Measurements from ENCODE around the gene FAM124B.

FAM124B gene, protein sequence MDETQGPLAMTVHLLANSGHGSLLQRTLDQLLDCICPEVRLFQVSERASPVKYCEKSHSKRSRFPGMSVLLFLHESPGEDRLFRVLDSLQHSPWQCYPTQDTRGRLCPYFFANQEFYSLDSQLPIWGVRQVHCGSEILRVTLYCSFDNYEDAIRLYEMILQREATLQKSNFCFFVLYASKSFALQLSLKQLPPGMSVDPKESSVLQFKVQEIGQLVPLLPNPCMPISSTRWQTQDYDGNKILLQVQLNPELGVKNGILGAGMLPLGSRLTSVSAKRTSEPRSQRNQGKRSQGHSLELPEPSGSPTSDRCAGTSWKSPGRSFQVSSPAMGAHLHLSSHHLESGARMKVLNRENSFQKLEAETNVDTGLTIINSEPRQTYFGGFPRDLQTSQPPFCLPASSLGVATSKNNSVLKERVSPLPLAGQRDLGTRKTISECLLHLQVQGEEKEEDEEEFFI

DNA sequence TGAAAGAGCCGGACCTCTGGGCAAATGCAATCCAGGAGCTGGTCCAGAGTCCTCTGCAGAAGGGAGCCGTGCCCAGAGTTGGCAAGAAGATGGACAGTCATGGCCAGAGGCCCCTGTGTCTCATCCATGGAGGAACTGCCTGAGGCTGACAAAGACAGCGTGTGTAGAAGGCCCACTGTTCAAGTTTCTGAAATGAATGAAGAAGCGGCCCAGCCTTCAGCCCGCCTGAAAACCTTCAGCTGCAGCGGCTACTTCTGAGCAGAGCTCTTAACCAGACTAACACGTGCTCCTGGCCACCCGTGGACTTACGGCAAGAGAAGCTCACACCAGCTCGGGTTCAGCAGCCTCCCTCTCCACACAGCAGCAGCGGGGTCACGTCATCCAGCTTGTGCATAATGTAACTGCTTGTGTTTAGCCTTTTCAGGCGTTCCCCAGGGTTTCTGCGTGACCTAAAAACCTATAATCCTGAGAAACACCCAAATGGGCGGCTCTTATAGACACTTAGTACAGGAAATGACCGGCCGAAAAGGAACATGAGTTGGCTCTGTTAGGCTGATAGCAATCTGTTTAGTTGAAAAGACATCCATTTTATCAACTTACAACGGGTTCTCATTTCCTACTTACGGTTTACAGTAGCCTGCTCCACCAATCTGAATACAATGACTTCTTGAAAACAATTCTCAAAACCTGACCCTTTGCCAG is at the start of gene FAM124B:
Gene FAM124B, minus strand, starts transcription at position 467 of the 702 bp plus-strand sequence. Its CDS starts 339 bp downstream, at position 128.
- H3K4me3 ChIP-seq (ENCODE audit: low read depth, low read length) = no peak within 1 kb of the TSS
- TF ChIP-seq, protein P1, sequence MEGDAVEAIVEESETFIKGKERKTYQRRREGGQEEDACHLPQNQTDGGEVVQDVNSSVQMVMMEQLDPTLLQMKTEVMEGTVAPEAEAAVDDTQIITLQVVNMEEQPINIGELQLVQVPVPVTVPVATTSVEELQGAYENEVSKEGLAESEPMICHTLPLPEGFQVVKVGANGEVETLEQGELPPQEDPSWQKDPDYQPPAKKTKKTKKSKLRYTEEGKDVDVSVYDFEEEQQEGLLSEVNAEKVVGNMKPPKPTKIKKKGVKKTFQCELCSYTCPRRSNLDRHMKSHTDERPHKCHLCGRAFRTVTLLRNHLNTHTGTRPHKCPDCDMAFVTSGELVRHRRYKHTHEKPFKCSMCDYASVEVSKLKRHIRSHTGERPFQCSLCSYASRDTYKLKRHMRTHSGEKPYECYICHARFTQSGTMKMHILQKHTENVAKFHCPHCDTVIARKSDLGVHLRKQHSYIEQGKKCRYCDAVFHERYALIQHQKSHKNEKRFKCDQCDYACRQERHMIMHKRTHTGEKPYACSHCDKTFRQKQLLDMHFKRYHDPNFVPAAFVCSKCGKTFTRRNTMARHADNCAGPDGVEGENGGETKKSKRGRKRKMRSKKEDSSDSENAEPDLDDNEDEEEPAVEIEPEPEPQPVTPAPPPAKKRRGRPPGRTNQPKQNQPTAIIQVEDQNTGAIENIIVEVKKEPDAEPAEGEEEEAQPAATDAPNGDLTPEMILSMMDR (IDR thresholded peaks at IDR 0.05; ENCODE audit: low read depth, low read length) = no peak
- TF ChIP-seq MYC (IDR thresholded peaks at IDR 0.05; ENCODE audit: low read depth, low read length) = no peak
- no peak for TF ChIP-seq POLR2A (IDR thresholded peaks at IDR 0.05; ENCODE audit: extremely low read depth, insufficient read length)
- no peak for TF ChIP-seq MAX (IDR thresholded peaks at IDR 0.05; ENCODE audit: low read depth, low read length)
- peak; percentile 28 for DNase-seq (ENCODE audit: low read depth)

DNA sequence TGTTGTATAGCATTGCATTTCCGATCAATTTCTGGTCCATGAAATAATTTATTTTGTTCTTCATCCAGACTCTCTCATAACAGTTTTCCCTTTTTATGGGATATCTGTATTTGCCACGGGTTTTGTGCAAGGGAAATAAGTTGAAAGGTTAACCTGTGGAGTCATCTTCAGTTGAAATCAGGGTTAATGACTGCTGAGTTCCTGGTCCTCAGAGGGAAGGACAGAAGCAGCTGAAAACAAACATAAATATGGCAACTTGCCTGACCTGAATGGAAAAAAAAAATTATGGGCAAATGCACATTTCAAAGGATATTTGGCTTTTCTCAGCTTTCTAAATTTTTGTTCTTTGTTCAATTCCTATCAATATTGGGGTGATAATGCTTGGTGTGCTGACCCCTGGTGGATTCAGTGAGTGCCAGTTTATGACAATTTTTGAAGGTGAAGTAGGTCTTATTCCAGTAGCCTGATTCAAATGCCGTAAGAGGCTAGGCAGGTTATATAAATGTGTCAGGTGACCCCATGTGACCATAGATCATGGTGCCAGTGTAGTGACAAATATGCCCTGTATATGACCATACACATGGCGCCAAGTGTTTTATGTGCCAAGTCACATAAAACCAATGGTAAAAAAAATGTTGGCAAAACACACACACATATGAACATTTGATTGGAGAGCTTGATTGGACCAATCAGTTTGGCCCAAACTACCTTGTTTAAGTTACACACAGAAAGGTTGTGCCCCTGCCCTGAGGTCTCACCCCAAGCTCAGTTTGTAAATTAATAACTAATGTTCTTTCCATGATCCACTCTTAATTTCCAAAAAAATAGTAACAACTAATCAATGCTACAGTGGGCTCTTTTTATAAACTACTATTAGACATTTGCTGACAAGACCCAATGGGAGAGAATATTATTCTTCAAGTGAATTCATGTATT is 47.6 kb upstream of the FAM124B start:
- peak; percentile 20 for DNase-seq (ENCODE audit: low read depth)

DNA sequence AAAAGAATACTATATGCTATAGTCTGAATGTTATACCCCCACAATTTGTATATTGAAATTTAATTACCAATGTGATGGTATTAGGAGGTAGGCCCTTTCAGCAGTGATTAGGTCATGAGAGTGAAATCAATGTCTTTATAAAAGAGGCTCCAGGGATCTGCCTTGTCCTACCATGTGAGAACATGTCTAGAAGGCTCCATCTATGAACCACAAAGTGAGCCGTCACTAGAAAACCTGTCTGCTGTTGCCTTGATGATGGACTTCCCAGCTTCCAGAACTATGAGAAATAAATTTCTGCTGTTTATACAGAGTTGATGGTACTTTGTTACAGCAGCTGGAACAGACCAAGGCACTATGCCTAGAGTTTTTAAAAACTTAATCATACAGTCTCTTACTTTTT is 46.3 kb upstream of the FAM124B start:
- H3K4me3 ChIP-seq (ENCODE audit: low read depth, low read length) = no peak overlapping the region
- DNase-seq (ENCODE audit: low read depth) = no peak

More for the DNA sequence above, 47.6 kb upstream of the FAM124B start:
- TF ChIP-seq MAX (IDR thresholded peaks at IDR 0.05; ENCODE audit: low read depth, low read length) (no peak), POLR2A (IDR thresholded peaks at IDR 0.05; ENCODE audit: extremely low read depth, insufficient read length) (no peak)
- TF ChIP-seq, protein P1 (IDR thresholded peaks at IDR 0.05; ENCODE audit: low read depth, low read length) = peak; percentile 60
- no peak overlapping the region for H3K4me3 ChIP-seq (ENCODE audit: low read depth, low read length)

GRCh38 chr2:224444783-224445182 is 42.9 kb upstream of the FAM124B start:
- no peak overlapping the region for H3K4me3 ChIP-seq (ENCODE audit: low read depth, low read length)
- DNase-seq (ENCODE audit: low read depth) = no peak
- TF ChIP-seq MYC (IDR thresholded peaks at IDR 0.05; ENCODE audit: low read depth, low read length) = no peak
- TF ChIP-seq, protein P1 (IDR thresholded peaks at IDR 0.05; ENCODE audit: low read depth, low read length) = no peak
- no peak for TF ChIP-seq MAX (IDR thresholded peaks at IDR 0.05; ENCODE audit: low read depth, low read length)
- TF ChIP-seq POLR2A (IDR thresholded peaks at IDR 0.05; ENCODE audit: extremely low read depth, insufficient read length) = no peak

More for the DNA sequence above, 46.3 kb upstream of the FAM124B start:
- TF ChIP-seq MAX (IDR thresholded peaks at IDR 0.05; ENCODE audit: low read depth, low read length) = no peak
- TF ChIP-seq POLR2A (IDR thresholded peaks at IDR 0.05; ENCODE audit: extremely low read depth, insufficient read length) = no peak
- TF ChIP-seq MYC (IDR thresholded peaks at IDR 0.05; ENCODE audit: low read depth, low read length) = no peak
- TF ChIP-seq, protein P1 (IDR thresholded peaks at IDR 0.05; ENCODE audit: low read depth, low read length) = no peak

- DNase-seq (ENCODE audit: low read depth) = no peak
- H3K4me3 ChIP-seq (ENCODE audit: low read depth, low read length) = no peak overlapping the region
- no peak for TF ChIP-seq POLR2A (IDR thresholded peaks at IDR 0.05; ENCODE audit: extremely low read depth, insufficient read length)
- no peak for TF ChIP-seq MAX (IDR thresholded peaks at IDR 0.05; ENCODE audit: low read depth, low read length)
- TF ChIP-seq, protein P1 (IDR thresholded peaks at IDR 0.05; ENCODE audit: low read depth, low read length) = no peak
- no peak for TF ChIP-seq MYC (IDR thresholded peaks at IDR 0.05; ENCODE audit: low read depth, low read length)
Measured at GRCh38 chr2:224444021-224444420, 42.1 kb upstream of the FAM124B start.
